Measurements from ENCODE around the gene TXNDC16. TPM values are rescaled to one million over a fixed set of nuclear protein-coding genes. Genes with fewer than 3 reads are reported as not detected.

The TXNDC16 gene
- total RNA-seq, 1 donor from 2014 or later: 17.5 TPM

DNA sequence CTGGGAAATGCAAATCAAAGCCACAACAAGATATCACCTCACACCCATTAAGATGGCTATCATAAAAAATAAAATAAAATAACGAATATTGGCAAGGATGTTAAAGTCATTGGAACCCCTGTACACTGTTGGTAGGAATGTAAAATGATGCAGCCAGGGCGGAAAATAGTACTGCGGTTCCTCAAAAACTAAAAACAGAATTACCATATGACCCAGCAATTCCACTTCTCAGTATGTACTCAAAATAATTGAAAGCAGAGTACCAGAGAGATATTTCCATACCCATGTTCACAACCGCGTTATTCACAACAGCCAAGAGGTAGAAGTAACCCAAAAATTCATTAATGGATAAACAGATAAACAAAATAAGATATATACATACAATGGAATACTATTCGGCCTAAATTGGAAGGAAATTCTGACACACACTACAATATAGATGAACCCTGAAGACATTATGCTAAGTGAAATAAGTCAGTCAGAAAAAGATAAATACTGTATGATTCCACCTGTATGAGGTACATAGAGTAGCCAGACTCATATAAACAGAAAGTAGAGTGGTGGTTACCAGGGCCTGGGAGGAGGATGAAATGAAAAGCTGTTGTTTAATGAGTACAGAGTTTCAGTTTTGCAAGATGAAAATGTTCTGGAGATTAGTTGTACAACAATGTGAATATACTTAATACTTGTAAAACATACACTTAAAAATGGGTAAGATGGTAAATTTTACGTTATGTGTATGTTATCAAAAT is 84.6 kb downstream of the TXNDC16 start:
- H3K4me1 Mint-ChIP-seq (ENCODE audit: low read depth, unreplicated experiment): no peaks in the 10 kb centered on the region
- no peak for DNase-seq
- no peak overlapping the region for H3K27ac Mint-ChIP-seq (ENCODE audit: unreplicated experiment)
- no peaks in the 10 kb centered on the region for H3K27me3 Mint-ChIP-seq (ENCODE audit: unreplicated experiment)
- TF ChIP-seq, protein P1, sequence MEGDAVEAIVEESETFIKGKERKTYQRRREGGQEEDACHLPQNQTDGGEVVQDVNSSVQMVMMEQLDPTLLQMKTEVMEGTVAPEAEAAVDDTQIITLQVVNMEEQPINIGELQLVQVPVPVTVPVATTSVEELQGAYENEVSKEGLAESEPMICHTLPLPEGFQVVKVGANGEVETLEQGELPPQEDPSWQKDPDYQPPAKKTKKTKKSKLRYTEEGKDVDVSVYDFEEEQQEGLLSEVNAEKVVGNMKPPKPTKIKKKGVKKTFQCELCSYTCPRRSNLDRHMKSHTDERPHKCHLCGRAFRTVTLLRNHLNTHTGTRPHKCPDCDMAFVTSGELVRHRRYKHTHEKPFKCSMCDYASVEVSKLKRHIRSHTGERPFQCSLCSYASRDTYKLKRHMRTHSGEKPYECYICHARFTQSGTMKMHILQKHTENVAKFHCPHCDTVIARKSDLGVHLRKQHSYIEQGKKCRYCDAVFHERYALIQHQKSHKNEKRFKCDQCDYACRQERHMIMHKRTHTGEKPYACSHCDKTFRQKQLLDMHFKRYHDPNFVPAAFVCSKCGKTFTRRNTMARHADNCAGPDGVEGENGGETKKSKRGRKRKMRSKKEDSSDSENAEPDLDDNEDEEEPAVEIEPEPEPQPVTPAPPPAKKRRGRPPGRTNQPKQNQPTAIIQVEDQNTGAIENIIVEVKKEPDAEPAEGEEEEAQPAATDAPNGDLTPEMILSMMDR (IDR thresholded peaks at IDR 0.05; ENCODE audit: partially characterized antibody, unreplicated experiment): no peak
- peaks cover 1% of the 10 kb centered on the region for H3K9me3 Mint-ChIP-seq (ENCODE audit: unreplicated experiment)
- H3K36me3 Mint-ChIP-seq (ENCODE audit: unreplicated experiment): no peaks in the 10 kb centered on the region
- no peak overlapping the region for H3K4me3 Mint-ChIP-seq (ENCODE audit: unreplicated experiment)

- Mint-ChIP-seq H3K27ac (ENCODE audit: unreplicated experiment) (no peak overlapping the region), H3K9me3 (ENCODE audit: unreplicated experiment) (no peaks in the 10 kb centered on the region), H3K27me3 (ENCODE audit: unreplicated experiment) (no peaks in the 10 kb centered on the region), H3K36me3 (ENCODE audit: unreplicated experiment) (peaks cover 6% of the 10 kb centered on the region), H3K4me1 (ENCODE audit: low read depth, unreplicated experiment) (no peaks in the 10 kb centered on the region), H3K4me3 (ENCODE audit: unreplicated experiment) (no peak overlapping the region)
- TF ChIP-seq, protein P1 (IDR thresholded peaks at IDR 0.05; ENCODE audit: partially characterized antibody, unreplicated experiment): no peak
- no peak for DNase-seq
Observed at GRCh38 chr14:52464175-52464574, 88.1 kb downstream of the TXNDC16 start.

GRCh38 chr14:52463375-52463774 is 88.9 kb downstream of the TXNDC16 start:
- H3K4me3 Mint-ChIP-seq (ENCODE audit: unreplicated experiment): no peak overlapping the region
- H3K27me3 Mint-ChIP-seq (ENCODE audit: unreplicated experiment): no peaks in the 10 kb centered on the region
- no peak overlapping the region for H3K27ac Mint-ChIP-seq (ENCODE audit: unreplicated experiment)

DNA sequence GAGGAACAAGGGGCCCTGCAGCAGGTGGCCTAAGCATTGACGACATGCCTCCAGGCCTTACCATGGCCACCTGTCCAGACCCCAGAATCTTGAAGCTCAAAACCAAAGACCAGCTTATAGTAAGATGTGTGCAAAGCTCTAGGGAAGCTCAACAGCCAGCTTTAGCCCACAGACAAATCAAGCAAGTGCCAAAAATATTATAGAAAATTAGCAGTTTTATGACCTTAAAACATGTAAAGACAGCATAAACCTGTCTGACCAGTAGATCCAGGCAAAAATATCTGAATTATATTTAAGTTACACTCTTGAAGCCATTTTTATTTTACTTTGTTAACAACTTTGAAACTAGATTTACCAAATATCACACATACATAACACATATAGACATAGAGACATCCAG is 90.6 kb downstream of the TXNDC16 start:
- H3K9me3 Mint-ChIP-seq (ENCODE audit: unreplicated experiment): no peaks in the 10 kb centered on the region
- TF ChIP-seq, protein P1 (IDR thresholded peaks at IDR 0.05; ENCODE audit: partially characterized antibody, unreplicated experiment): no peak
- H3K27me3 Mint-ChIP-seq (ENCODE audit: unreplicated experiment): no peaks in the 10 kb centered on the region
- H3K4me3 Mint-ChIP-seq (ENCODE audit: unreplicated experiment): no peak overlapping the region
- no peak for DNase-seq
- peaks cover 6% of the 10 kb centered on the region for H3K36me3 Mint-ChIP-seq (ENCODE audit: unreplicated experiment)
- H3K4me1 Mint-ChIP-seq (ENCODE audit: low read depth, unreplicated experiment): no peaks in the 10 kb centered on the region
- H3K27ac Mint-ChIP-seq (ENCODE audit: unreplicated experiment): no peak overlapping the region

More at GRCh38 chr14:52463375-52463774, 88.9 kb downstream of the TXNDC16 start:
- H3K4me1 Mint-ChIP-seq (ENCODE audit: low read depth, unreplicated experiment): no peaks in the 10 kb centered on the region
- peaks cover 6% of the 10 kb centered on the region for H3K36me3 Mint-ChIP-seq (ENCODE audit: unreplicated experiment)
- DNase-seq: no peak
- TF ChIP-seq, protein P1 (IDR thresholded peaks at IDR 0.05; ENCODE audit: partially characterized antibody, unreplicated experiment): no peak
- H3K9me3 Mint-ChIP-seq (ENCODE audit: unreplicated experiment): no peaks in the 10 kb centered on the region

DNA sequence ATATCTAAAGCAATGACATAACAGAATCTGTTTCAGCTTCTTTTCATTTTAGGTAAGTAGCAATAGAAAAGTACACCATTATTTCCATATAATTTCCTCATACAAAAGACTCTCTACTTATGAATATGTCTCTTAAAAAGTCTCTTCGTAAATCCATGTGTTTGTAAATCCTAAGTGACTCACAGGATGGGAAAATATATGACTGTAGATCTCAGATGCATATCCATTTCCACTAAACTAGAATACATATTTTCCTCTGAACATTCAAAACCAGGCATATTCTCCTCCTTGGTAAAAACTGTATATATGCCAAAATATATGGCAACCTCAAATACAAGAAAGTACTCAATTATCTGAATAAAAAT is 93.6 kb downstream of the TXNDC16 start:
- TF ChIP-seq, protein P1 (IDR thresholded peaks at IDR 0.05; ENCODE audit: partially characterized antibody, unreplicated experiment): no peak
- no peak for DNase-seq
- peaks cover 6% of the 10 kb centered on the region for H3K36me3 Mint-ChIP-seq (ENCODE audit: unreplicated experiment)
- no peaks in the 10 kb centered on the region for H3K27me3 Mint-ChIP-seq (ENCODE audit: unreplicated experiment)
- no peaks in the 10 kb centered on the region for H3K9me3 Mint-ChIP-seq (ENCODE audit: unreplicated experiment)
- H3K4me1 Mint-ChIP-seq (ENCODE audit: low read depth, unreplicated experiment): no peaks in the 10 kb centered on the region
- no peak overlapping the region for H3K27ac Mint-ChIP-seq (ENCODE audit: unreplicated experiment)
- no peak overlapping the region for H3K4me3 Mint-ChIP-seq (ENCODE audit: unreplicated experiment)

Data from glutamatergic neuron (in vitro differentiated cells).